ENCODE measurements around the gene IKBKE.

The IKBKE gene

DNA sequence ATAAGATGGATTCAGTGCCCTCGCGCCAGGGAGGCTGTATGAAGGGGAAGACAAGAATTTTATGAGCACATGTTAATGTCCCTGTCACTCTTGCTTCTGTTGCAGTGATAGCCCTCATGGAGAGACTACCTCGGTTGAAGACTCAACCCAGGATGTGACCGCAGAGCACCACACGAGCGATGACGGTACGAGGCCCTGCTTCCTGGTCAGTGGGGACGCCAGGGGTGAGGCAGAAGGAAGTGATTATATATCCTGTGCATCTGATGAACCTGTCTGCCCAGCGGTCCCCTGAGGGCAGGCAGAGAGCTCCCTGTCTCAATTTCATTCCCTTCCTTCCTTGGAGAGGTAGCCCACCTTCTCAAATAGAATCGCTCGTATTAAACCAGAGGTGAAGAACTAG is 20.0 kb upstream of the IKBKE start:
- in situ Hi-C loops (cut with MboI; ENCODE audit: low pct_unique_long_range_greater_than_20kb, low sequenced_read_pairs, unreplicated experiment) = no loop called here
- DNase-seq (ENCODE audit: low spot score) = no peak
- TF ChIP-seq, protein P1, sequence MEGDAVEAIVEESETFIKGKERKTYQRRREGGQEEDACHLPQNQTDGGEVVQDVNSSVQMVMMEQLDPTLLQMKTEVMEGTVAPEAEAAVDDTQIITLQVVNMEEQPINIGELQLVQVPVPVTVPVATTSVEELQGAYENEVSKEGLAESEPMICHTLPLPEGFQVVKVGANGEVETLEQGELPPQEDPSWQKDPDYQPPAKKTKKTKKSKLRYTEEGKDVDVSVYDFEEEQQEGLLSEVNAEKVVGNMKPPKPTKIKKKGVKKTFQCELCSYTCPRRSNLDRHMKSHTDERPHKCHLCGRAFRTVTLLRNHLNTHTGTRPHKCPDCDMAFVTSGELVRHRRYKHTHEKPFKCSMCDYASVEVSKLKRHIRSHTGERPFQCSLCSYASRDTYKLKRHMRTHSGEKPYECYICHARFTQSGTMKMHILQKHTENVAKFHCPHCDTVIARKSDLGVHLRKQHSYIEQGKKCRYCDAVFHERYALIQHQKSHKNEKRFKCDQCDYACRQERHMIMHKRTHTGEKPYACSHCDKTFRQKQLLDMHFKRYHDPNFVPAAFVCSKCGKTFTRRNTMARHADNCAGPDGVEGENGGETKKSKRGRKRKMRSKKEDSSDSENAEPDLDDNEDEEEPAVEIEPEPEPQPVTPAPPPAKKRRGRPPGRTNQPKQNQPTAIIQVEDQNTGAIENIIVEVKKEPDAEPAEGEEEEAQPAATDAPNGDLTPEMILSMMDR (IDR thresholded peaks at IDR 0.05; ENCODE audit: extremely low read depth, insufficient read depth, missing control alignments) = no peak

DNA sequence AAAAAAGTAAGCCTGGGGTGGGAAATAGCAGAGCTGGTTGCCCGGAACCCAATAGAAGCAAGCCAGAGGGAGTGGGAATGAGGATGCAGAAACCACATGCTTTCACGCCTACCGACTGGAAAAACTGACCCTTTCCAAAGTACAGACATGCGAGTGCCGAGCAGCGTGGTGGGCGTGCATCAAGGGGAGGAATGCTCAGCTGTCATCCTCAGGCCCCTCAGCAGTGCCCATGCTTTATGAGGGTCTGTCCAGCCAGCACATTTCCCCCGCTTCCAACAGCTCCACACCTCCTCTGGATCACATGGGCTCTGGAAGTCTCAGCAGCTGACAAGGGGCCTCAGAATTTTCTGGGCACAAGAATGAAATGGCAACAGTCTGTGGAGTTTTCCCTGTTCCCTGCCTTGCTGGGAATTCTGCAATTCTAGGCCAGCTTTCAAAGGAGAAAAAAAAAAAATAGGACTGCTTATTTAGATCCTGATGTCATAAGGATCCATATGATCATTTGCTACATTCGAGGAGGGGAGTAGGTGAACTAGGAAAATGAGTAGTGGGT is 19.1 kb upstream of the IKBKE start:
- TF ChIP-seq, protein P1 (IDR thresholded peaks at IDR 0.05; ENCODE audit: extremely low read depth, insufficient read depth, missing control alignments) = no peak
- in situ Hi-C loops (cut with MboI; ENCODE audit: low pct_unique_long_range_greater_than_20kb, low sequenced_read_pairs, unreplicated experiment) = no loop called here
- no peak for DNase-seq (ENCODE audit: low spot score)

DNA sequence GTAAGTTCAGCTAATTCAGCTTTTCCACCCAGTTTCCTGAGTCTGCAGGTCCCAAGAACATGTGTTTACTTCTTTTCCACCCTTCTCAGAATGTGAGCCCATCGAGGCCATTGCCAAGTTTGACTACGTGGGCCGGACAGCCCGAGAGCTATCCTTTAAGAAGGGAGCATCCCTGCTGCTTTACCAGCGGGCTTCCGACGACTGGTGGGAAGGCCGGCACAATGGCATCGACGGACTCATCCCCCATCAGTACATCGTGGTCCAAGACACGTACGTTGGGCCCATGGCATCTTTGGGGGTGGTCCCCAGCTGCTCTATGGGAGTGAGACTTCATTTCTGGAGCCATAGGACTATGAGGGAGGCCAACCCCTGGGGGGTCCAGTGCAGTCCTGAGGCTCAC is 17.2 kb upstream of the IKBKE start:
- TF ChIP-seq, protein P1 (IDR thresholded peaks at IDR 0.05; ENCODE audit: extremely low read depth, insufficient read depth, missing control alignments) = no peak
- in situ Hi-C loops (cut with MboI; ENCODE audit: low pct_unique_long_range_greater_than_20kb, low sequenced_read_pairs, unreplicated experiment) = no loop called here
- no peak for DNase-seq (ENCODE audit: low spot score)

DNA sequence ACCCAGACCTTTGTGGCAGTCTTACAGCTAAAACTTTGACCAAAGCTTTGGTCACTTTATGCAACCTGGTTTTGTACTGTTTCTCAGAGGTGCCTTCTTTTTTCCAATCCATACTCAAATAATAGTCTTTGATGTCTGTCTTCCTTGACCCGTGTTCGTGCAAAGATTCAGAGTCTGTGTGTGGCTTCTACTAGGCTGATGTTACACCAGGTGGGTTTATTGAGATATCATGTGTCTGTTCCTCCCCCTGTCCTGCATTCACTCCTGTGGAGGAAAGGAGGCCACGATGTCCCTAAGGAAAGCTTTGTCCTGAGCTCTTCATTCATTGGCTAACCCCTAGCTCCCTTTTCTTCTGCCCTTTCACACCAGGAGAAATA is 15.0 kb upstream of the IKBKE start:
- DNase-seq (ENCODE audit: low spot score) = no peak
- in situ Hi-C loops (cut with MboI; ENCODE audit: low pct_unique_long_range_greater_than_20kb, low sequenced_read_pairs, unreplicated experiment) = no loop called here
- TF ChIP-seq, protein P1 (IDR thresholded peaks at IDR 0.05; ENCODE audit: extremely low read depth, insufficient read depth, missing control alignments) = no peak

DNA sequence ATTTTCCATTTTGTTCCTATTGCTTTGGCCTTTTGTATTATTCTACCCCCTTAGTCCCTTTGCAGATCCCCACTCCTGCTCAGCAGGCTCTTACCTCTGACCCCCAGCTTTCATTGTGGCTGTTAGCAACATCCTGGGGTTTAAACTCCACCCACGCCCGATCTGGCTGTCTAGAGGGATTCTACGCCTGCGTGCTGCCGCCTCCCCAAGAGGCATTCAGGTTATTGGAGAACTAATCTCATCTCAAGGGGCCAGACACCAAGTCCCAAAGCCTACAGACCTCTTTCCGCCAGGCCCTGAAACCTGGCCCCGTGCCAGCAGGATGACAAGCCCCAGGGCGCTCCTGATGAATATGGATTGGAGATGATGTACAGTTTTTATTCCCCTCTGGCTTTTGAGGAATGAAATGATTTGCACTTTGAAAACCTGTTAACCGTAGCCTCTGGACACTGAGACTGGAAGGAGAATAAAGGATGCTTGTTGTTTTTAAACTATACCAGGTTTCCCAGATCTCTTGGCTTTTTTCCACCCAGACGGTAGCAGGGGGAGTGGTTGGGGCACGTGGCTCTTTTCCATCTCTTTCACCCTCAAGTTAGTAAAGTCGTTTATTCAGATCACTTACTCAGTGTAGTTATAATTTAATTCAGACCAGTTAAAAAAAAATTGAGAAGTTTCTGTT is 14.5 kb upstream of the IKBKE start:
- in situ Hi-C loops (cut with MboI; ENCODE audit: low pct_unique_long_range_greater_than_20kb, low sequenced_read_pairs, unreplicated experiment) = no loop called here
- TF ChIP-seq, protein P1 (IDR thresholded peaks at IDR 0.05; ENCODE audit: extremely low read depth, insufficient read depth, missing control alignments) = no peak
- DNase-seq (ENCODE audit: low spot score) = no peak

DNA sequence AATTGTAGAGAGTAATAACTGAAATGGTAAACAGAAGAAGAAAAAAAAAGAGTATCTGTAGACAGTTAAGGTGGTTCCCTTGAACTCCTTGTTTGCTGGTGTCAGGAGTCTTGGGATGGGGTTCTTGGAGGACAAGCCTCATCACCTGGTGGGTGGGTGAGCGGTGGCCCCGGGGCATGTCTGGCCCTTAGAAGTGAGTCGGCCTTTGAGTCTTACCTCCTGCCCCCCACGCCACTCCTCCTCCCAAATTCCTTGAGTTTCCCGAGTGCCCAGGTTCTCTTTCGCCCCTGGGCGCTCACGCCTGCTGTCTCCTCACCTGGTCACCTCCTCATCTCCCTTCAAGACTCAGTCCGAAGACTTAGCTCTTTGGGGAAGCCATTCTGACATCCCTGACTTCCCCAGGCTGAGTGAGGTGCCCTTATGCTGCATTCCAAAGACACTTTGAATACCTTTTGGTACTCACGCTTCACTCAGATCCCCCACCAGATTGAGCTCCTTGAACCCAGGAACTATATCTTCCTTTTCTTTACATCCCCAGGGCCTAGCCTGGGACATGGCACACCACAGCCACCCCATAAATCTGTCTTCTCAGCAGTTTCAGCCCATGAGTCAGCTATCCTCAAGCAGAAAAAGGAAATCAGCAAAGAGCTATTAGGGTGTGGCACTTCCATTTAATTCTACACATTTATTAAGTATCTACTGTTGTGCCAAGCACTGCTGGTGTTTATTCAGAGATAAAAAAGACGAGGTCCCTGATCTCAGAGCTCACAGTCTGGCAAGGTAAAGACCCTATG is 13.5 kb upstream of the IKBKE start:
- TF ChIP-seq, protein P1 (IDR thresholded peaks at IDR 0.05; ENCODE audit: extremely low read depth, insufficient read depth, missing control alignments) = no peak
- DNase-seq (ENCODE audit: low spot score) = no peak
- in situ Hi-C loops (cut with MboI; ENCODE audit: low pct_unique_long_range_greater_than_20kb, low sequenced_read_pairs, unreplicated experiment) = no loop called here
